GM21381 (cell line): ENCODE data around the gene TSEN2.
A peak's percentile ranks its signal among the peaks of the same experiment; 100 is the strongest.
"Not testable (repeated sequence)": the region's sequence is repeated elsewhere in the genome, so short reads cannot be mapped to it uniquely, and the experiment has no call there.

Experiments
- ATAC-seq: cut with Tn5 transposase; IDR thresholded peaks from one replicate; pipeline ENCODE4 v1.9.1; 2021; ENCODE audit warnings: mild to moderate bottlenecking, moderate library complexity; ENCODE audit not compliant: unreplicated experiment

The TSEN2 gene

GRCh38 chr3:12484198-12484982 is at the start of gene TSEN2:
TSEN2 (plus strand) TSS chr3:12484480; CDS start chr3:12489801, 5,321 bp downstream.
- ATAC-seq = peak; percentile 93

GRCh38 chr3:12436514-12437220 is 47.6 kb upstream of the TSEN2 start:
- ATAC-seq = no peak

GRCh38 chr3:12437221-12437605 is 47.1 kb upstream of the TSEN2 start:
- no peak for ATAC-seq

- ATAC-seq = no peak
Observed at GRCh38 chr3:12437861-12438260, 46.4 kb upstream of the TSEN2 start.

GRCh38 chr3:12438318-12438717 is 46.0 kb upstream of the TSEN2 start:
- no peak for ATAC-seq

DNA sequence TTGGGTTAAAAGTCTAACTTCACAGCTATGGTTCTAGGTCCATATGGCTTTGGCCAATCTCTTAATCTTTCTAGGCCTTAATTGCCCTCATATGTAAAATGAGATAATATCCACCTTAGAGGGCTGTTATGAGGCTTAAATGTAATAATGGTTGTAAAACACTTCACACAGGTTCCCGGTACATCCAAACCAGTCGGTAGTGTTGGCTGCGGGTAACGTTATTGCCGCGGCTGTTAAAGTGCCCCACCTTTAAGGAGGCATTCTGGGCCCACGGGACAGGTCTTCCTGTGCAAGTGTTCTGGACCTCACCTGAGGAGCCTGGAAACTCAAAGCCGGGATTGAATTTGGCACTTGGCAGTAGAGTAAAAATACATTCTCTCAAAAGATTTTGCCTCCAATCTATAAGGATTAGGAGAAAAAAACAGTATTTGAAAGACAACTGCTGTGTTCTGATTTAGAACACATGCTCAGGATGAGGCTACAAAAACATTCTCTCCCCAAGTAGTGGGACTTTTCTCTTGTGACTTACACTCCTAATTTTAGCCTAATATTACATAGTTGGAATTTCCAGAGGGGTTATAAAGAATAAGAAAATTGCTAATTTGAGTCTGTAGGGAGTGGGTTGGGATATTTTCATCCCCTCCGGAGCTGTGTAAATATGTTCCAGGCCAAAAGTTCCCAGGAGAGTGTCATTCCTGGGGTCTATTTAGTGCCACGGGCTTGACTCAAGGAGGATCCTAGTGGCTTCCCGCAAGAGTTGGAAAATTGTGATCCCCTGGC is 44.9 kb upstream of the TSEN2 start:
- ATAC-seq = no peak

DNA sequence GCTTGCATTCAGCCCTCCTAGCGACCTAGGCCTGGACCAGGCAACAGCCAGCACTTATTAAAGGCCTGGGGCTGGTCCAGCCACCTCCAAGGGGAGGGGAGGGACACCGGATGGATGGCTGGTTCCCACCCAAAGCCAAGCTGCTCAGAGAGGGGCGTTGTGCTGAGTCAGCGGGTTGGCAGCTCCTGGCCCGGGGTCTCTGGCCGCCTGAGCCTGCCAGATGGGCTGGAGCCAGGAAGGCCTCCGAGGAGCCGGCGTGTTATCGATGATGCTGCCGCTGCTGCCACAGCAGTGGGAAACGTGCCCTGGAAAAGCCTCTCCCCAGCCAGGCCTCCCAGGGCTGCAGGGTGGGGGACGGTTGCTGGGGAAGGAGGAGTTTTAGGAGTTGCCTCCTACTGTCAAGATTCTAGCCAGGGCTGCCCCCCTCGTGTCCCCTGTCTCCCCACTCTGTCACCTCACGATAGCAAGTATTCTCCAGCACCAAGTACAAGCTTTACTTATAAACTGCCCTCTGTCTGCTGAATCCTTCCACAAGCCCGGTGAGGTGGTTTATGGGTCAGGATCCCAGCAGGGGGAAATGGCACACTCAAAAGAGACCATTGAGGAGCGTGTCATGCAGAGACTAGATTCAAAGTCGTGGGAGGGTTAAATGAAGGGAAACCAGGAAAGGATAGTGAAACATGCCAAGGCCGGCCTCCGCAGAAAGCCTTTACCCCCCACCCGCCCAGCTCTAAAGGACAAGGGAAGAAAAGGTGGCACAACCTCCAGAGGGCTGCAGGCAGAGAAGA is 43.2 kb upstream of the TSEN2 start:
- no peak for ATAC-seq

- ATAC-seq = no peak
Observed at GRCh38 chr3:12442654-12443501, 41.4 kb upstream of the TSEN2 start.

GRCh38 chr3:12443781-12444522 is 40.3 kb upstream of the TSEN2 start:
- no peak for ATAC-seq

DNA sequence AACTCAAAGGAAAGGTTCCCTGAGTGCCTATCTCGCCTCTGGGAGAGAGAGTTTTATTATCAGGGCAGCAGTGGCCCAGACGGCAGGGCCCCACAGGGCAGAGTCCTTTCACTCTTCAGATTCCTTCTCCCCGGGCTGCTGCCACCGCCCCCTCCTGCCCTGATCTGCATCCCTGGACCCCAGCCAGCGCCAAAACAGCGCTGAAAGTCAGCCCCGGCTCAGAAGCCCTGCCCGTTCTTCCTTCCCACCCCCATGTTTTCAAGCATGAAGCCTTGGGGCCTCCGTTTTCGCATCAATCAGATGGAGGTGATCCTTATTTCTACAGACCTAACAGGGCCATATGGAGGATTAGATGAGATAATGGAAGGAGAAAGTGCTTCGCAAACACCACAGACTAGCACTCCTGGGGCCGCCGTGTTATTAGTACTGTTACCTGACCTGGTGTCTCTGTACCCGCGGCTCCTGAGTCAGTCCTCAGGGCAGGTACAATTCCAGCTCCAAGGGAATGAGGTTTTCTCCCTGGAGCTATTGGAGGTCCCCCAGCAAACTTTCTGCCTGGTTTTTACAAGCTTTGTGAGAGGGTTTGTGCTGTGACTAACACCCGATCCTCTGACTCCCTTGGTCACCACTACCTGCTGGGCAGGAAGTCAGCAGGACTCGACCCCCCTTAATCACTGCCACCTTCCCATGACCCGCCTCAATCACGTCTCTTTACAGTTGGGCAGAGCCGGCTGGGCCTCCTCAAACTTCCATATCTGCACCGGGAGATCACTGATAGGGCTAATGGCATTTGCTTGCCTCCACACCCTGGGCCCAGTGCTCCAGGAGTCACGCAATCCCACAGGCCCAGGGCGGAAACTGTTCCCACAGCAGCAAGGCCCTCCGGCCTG is 39.5 kb upstream of the TSEN2 start:
- no peak for ATAC-seq

GRCh38 chr3:12445523-12446240 is 38.6 kb upstream of the TSEN2 start:
- ATAC-seq = no peak

GRCh38 chr3:12446298-12446697 is 38.0 kb upstream of the TSEN2 start:
- ATAC-seq = no peak

DNA sequence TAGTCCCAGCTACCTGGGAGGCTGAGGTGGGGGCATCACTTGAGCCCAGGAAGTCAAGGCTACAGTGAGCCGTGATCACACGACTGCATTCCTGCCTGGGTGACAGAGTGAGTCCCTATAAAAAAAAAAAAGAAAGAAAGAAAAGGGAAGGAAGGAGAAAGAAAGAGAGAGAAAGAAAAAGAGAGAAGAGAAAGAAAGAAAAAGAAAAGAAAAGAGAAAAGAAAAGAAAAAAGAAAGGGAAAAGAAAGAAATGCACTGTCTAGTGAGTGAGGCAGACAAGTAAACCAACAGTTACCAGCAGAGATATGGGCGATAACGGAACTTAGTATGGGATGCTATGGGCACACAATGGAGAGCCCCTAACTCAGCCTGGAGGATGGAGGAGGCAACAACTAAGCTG is 37.2 kb upstream of the TSEN2 start:
- ATAC-seq = no peak

DNA sequence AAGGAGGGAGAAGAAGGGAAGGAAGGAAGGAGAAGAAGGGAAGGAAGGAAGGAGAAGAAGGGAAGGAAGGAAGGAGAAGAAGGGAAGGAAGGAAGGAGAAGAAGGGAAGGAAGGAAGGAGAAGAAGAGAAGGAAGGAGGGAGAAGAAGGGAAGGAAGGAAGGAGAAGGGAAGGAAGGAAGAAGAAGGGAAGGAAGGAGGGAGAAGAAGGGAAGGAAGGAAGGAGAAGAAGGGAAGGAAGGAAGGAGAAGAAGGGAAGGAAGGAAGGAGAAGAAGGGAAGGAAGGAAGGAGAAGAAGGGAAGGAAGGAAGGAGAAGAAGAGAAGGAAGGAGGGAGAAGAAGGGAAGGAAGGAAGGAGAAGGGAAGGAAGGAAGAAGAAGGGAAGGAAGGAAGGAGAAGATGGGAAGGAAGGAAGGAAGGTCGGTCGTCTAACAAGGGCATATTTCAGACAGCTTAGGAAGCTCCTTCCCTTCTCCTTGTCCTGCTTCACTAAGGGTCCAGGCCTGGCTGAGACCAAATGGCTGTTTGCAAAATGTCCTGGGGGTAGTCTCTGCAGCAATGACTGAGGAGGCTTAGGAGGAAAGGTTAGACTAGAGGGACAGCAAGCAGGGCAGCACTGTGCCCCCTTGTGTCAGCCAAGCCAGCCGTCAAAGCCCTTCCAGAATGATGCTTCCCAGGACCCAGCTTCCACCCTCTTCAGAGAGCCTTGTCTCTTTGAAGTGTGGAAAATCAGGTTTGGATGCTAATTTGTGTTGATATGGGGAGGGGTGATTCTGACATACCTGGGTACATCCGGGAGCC is 35.7 kb upstream of the TSEN2 start:
- not testable (repeated sequence) for ATAC-seq

- no peak for ATAC-seq
Observed at GRCh38 chr3:12449889-12450682, 34.2 kb upstream of the TSEN2 start.

DNA sequence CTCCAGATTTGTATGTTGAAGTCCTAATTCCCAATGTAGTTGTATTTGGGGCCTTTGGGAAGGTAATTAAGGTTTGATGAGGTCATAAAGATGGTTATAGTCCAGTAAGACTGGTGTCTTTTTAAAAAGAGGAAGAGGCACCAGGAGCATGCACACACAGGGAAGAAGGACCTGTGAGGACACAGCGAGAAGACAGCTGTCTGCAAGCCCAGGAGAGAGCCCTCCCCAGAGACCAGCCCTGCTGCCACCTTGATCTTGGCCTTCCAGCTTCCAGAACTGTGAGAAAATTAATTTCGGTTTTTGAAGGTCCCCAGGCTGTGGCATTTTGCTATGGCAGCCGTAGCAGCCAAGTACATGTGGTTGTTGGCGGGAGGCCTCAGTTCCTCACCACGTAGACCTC is 32.8 kb upstream of the TSEN2 start:
- no peak for ATAC-seq
